ENCODE data around the gene PRKG1.

PRKG1 gene

DNA sequence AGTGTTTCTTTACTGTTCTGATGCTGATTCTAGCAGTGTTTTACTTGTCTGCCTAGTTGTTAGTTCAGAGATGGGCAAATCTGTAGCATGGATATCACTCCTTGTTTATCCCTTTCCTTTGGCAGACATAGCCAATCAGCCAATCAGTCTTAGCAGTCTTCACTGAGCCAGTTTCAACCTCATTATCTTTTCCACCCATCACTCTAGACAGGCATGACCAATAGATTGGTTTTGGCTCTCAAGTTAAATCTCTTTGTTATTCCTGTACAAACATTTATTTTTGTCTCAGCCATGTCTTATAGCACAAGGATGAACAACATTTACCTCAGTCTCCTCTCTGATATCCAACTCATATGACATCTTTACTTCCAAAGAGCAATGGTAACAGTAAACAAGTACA lies 109.5 kb downstream of the PRKG1 start:
- Histone ChIP-seq H3K9me3 (ENCODE audit: control insufficient read depth, insufficient read depth, low read length) (no peaks in the 10 kb centered on the region), H3F3A (ENCODE audit: control insufficient read depth, insufficient read depth) (no peaks in the 10 kb centered on the region), H3K36me3 (ENCODE audit: control insufficient read depth, low read length) (no peaks in the 10 kb centered on the region), H3K79me2 (ENCODE audit: control insufficient read depth, low read length) (no peaks in the 10 kb centered on the region), H3K4me3 (ENCODE audit: low read length) (no peak overlapping the region), H4K20me1 (ENCODE audit: control insufficient read depth, insufficient read depth, low read depth, low read length) (no peaks in the 10 kb centered on the region), H3K27me3 (ENCODE audit: control insufficient read depth, low read length) (no peaks in the 10 kb centered on the region), H3K9me2 (replicated peaks; ENCODE audit: control insufficient read depth, low read length) (no peaks in the 10 kb centered on the region), H3K27ac (ENCODE audit: low read depth, low read length) (no peak overlapping the region), H3K4me1 (ENCODE audit: control insufficient read depth, low read length) (no peaks in the 10 kb centered on the region), H3K4me2 (ENCODE audit: low read length) (no peak overlapping the region)
- no peak for TF ChIP-seq EZH2phosphoT487 (IDR thresholded peaks at IDR 0.05; ENCODE audit: borderline replicate concordance, low read length)
- TF ChIP-seq, protein P1, sequence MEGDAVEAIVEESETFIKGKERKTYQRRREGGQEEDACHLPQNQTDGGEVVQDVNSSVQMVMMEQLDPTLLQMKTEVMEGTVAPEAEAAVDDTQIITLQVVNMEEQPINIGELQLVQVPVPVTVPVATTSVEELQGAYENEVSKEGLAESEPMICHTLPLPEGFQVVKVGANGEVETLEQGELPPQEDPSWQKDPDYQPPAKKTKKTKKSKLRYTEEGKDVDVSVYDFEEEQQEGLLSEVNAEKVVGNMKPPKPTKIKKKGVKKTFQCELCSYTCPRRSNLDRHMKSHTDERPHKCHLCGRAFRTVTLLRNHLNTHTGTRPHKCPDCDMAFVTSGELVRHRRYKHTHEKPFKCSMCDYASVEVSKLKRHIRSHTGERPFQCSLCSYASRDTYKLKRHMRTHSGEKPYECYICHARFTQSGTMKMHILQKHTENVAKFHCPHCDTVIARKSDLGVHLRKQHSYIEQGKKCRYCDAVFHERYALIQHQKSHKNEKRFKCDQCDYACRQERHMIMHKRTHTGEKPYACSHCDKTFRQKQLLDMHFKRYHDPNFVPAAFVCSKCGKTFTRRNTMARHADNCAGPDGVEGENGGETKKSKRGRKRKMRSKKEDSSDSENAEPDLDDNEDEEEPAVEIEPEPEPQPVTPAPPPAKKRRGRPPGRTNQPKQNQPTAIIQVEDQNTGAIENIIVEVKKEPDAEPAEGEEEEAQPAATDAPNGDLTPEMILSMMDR (IDR thresholded peaks at IDR 0.05; ENCODE audit: low read depth, low read length, poor library complexity, severe bottlenecking) = no peak

DNA sequence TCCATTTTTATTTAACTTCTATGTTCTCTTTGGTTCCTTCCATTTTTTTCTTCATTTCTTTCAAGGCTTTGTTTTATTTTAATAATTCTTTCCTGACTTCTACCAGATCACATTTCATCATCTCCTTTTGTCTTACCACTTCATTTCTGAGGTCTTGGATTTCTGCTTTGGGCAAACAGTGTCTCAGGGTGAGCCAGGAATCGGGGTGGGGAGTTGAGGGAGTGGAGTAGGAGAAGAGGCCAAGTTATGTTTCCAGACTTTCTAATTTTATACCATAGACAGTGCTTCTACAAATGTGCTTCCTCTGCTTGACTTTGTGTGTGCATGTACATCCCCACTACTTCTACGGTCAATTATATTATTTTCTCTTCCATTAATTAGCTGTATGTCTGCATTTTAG lies 112.1 kb downstream of the PRKG1 start:
- TF ChIP-seq, protein P1 (IDR thresholded peaks at IDR 0.05; ENCODE audit: low read depth, low read length, poor library complexity, severe bottlenecking) = no peak
- no peak for TF ChIP-seq EZH2phosphoT487 (IDR thresholded peaks at IDR 0.05; ENCODE audit: borderline replicate concordance, low read length)
- H3K79me2 ChIP-seq (ENCODE audit: control insufficient read depth, low read length) = no peaks in the 10 kb centered on the region
- H3K9me3 ChIP-seq (ENCODE audit: control insufficient read depth, insufficient read depth, low read length) = no peaks in the 10 kb centered on the region
- H3K4me3 ChIP-seq (ENCODE audit: low read length) = no peak overlapping the region
- H3F3A ChIP-seq (ENCODE audit: control insufficient read depth, insufficient read depth) = no peaks in the 10 kb centered on the region
- H3K4me1 ChIP-seq (ENCODE audit: control insufficient read depth, low read length) = no peaks in the 10 kb centered on the region
- H3K27me3 ChIP-seq (ENCODE audit: control insufficient read depth, low read length) = no peaks in the 10 kb centered on the region
- H3K36me3 ChIP-seq (ENCODE audit: control insufficient read depth, low read length) = no peaks in the 10 kb centered on the region
- H3K9me2 ChIP-seq (replicated peaks; ENCODE audit: control insufficient read depth, low read length) = no peaks in the 10 kb centered on the region
- H4K20me1 ChIP-seq (ENCODE audit: control insufficient read depth, insufficient read depth, low read depth, low read length) = no peaks in the 10 kb centered on the region
- H3K27ac ChIP-seq (ENCODE audit: low read depth, low read length) = no peak overlapping the region
- no peak overlapping the region for H3K4me2 ChIP-seq (ENCODE audit: low read length)

DNA sequence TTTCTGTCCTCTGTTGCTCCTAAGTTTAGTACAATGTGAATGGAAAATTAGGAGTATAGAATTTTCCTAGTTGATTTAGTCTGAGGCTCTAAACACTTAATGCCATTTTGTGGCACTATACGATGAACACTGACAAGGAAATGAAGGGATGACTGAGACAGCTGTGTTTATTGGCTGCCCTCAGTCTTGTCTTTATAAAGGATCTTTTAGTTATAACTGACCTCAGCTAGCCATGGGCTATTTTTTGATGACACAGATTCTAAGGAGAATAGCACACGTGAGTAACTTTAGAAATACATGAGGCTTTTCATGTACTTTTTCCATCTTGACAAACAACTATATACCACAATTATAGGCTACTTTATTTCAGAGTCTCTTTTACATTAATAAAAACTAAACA lies 113.7 kb downstream of the PRKG1 start:
- TF ChIP-seq EZH2phosphoT487 (IDR thresholded peaks at IDR 0.05; ENCODE audit: borderline replicate concordance, low read length) = no peak
- TF ChIP-seq, protein P1 (IDR thresholded peaks at IDR 0.05; ENCODE audit: low read depth, low read length, poor library complexity, severe bottlenecking) = no peak
- no peaks in the 10 kb centered on the region for H4K20me1 ChIP-seq (ENCODE audit: control insufficient read depth, insufficient read depth, low read depth, low read length)
- H3K79me2 ChIP-seq (ENCODE audit: control insufficient read depth, low read length) = no peaks in the 10 kb centered on the region
- H3K4me3 ChIP-seq (ENCODE audit: low read length) = no peak overlapping the region
- H3K27ac ChIP-seq (ENCODE audit: low read depth, low read length) = no peak overlapping the region
- H3K9me2 ChIP-seq (replicated peaks; ENCODE audit: control insufficient read depth, low read length) = no peaks in the 10 kb centered on the region
- H3K36me3 ChIP-seq (ENCODE audit: control insufficient read depth, low read length) = no peaks in the 10 kb centered on the region
- no peaks in the 10 kb centered on the region for H3K9me3 ChIP-seq (ENCODE audit: control insufficient read depth, insufficient read depth, low read length)
- H3K27me3 ChIP-seq (ENCODE audit: control insufficient read depth, low read length) = no peaks in the 10 kb centered on the region
- H3K4me1 ChIP-seq (ENCODE audit: control insufficient read depth, low read length) = no peaks in the 10 kb centered on the region
- H3F3A ChIP-seq (ENCODE audit: control insufficient read depth, insufficient read depth) = no peaks in the 10 kb centered on the region
- H3K4me2 ChIP-seq (ENCODE audit: low read length) = no peak overlapping the region

DNA sequence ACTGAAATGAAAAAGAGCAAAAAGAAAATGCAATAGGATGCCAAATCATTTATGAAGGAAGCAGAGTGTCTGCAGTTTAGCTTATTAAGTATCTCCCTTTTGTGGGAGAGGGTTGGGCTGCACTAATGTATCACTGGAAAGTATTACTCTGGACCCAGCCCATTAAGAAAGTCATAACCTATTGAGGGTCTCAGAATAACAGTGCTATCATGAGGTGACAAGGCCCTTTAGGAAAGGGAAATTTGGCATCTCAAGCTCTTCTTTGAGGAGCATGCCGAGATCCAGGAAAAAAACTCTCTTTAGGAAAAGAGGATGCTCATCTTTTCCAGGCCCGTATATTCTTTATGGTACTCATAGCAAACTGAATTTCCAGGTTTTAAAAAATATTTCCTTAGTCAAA lies 114.6 kb downstream of the PRKG1 start:
- H3K27ac ChIP-seq (ENCODE audit: low read depth, low read length) = no peak overlapping the region
- no peaks in the 10 kb centered on the region for H3K9me2 ChIP-seq (replicated peaks; ENCODE audit: control insufficient read depth, low read length)
- no peaks in the 10 kb centered on the region for H3K27me3 ChIP-seq (ENCODE audit: control insufficient read depth, low read length)
- H3K36me3 ChIP-seq (ENCODE audit: control insufficient read depth, low read length) = no peaks in the 10 kb centered on the region
- no peak overlapping the region for H3K4me2 ChIP-seq (ENCODE audit: low read length)
- no peaks in the 10 kb centered on the region for H3K79me2 ChIP-seq (ENCODE audit: control insufficient read depth, low read length)
- no peak overlapping the region for H3K4me3 ChIP-seq (ENCODE audit: low read length)
- TF ChIP-seq, protein P1 (IDR thresholded peaks at IDR 0.05; ENCODE audit: low read depth, low read length, poor library complexity, severe bottlenecking) = no peak
- TF ChIP-seq EZH2phosphoT487 (IDR thresholded peaks at IDR 0.05; ENCODE audit: borderline replicate concordance, low read length) = no peak
- no peaks in the 10 kb centered on the region for H3K9me3 ChIP-seq (ENCODE audit: control insufficient read depth, insufficient read depth, low read length)
- no peaks in the 10 kb centered on the region for H3F3A ChIP-seq (ENCODE audit: control insufficient read depth, insufficient read depth)
- no peaks in the 10 kb centered on the region for H3K4me1 ChIP-seq (ENCODE audit: control insufficient read depth, low read length)
- H4K20me1 ChIP-seq (ENCODE audit: control insufficient read depth, insufficient read depth, low read depth, low read length) = no peaks in the 10 kb centered on the region
